Keratinocyte (primary cell): ENCODE results near the gene MTA2. TPM values are rescaled to one million over a fixed set of nuclear protein-coding genes. Genes with fewer than 3 reads are reported as not detected.

Experiments
- DNase-seq: peaks from one replicate; pipeline ENCODE4 v3.0.0-alpha.2; 2011; ENCODE audit warnings: low read depth, missing footprints, low spot score
- FAIRE-seq: peaks from 2 replicates; lab custom pipeline; 2011; peaks lifted over from hg19 to GRCh38; lab: Jason Lieb, UNC
- H2AFZ ChIP-seq: 2 replicates; pipeline ENCODE4 v1.6.0; 2012; ENCODE audit warnings: low read length, control low read depth, inconsistent platforms; ENCODE audit not compliant: control insufficient read depth
- H3K27ac ChIP-seq: 2 replicates; pipeline ENCODE4 v1.5.1; 2011; ENCODE audit warnings: low read length; ENCODE audit not compliant: control insufficient read depth, insufficient read depth
- H3K27me3 ChIP-seq: 3 replicates; pipeline ENCODE4 v1.6.0; 2011; ENCODE audit warnings: low read length; ENCODE audit not compliant: control insufficient read depth, insufficient read depth; ENCODE audit errors: extremely low read depth
- H3K36me3 ChIP-seq, 2 experiments: 2 replicates in 1 of 2; 3 replicates in 1 of 2; pipeline ENCODE4 v1.5.1; 2011; ENCODE audit warnings: low read length in 2 of 2, mild to moderate bottlenecking in 1 of 2; ENCODE audit not compliant: control insufficient read depth in 2 of 2, insufficient read depth in 2 of 2; ENCODE audit errors: extremely low read depth in 1 of 2
- H3K4me1 ChIP-seq: 3 replicates; pipeline ENCODE4 v1.5.1; 2011; ENCODE audit warnings: low read length; ENCODE audit not compliant: control insufficient read depth, insufficient read depth; ENCODE audit errors: extremely low read depth
- H3K4me2 ChIP-seq: 3 replicates; pipeline ENCODE4 v1.6.0; 2011; ENCODE audit warnings: low read depth, low read length; ENCODE audit not compliant: control insufficient read depth, insufficient read depth; ENCODE audit errors: extremely low read depth
- H3K4me3 ChIP-seq, 3 experiments: fragments of 200-600 bp in 1 of 3; sonication (generic) in 1 of 3; 2 replicates in 2 of 3; 3 replicates in 1 of 3; pipeline ENCODE4 v1.5.1; 2011 to 2016; ENCODE audit warnings: low read length in 3 of 3, mild to moderate bottlenecking in 3 of 3, control low read depth in 2 of 3, inconsistent platforms in 1 of 3, low read depth in 1 of 3, mixed read lengths in 1 of 3, mixed run types in 1 of 3, moderate library complexity in 1 of 3; ENCODE audit not compliant: control insufficient read depth in 2 of 3, insufficient read depth in 2 of 3; ENCODE audit errors: extremely low read depth in 1 of 3
- H3K79me2 ChIP-seq: 2 replicates; pipeline ENCODE4 v1.6.0; 2012; ENCODE audit warnings: low read length; ENCODE audit not compliant: control insufficient read depth, insufficient read depth
- H3K9ac ChIP-seq: 3 replicates; pipeline ENCODE4 v1.6.0; 2011; ENCODE audit warnings: low read length; ENCODE audit not compliant: control insufficient read depth, insufficient read depth; ENCODE audit errors: extremely low read depth
- H3K9me1 ChIP-seq: 3 replicates; pipeline ENCODE4 v1.6.0; 2011; ENCODE audit warnings: low read length; ENCODE audit not compliant: control insufficient read depth, insufficient read depth; ENCODE audit errors: extremely low read depth
- H3K9me3 ChIP-seq: 2 replicates; pipeline ENCODE4 v1.5.1; 2012; ENCODE audit warnings: low read depth, low read length; ENCODE audit not compliant: control insufficient read depth
- H4K20me1 ChIP-seq: 3 replicates; pipeline ENCODE4 v1.6.0; 2011; ENCODE audit warnings: low read length; ENCODE audit not compliant: control insufficient read depth, insufficient read depth; ENCODE audit errors: extremely low read depth
- EZH2 ChIP-seq: IDR thresholded peaks from one replicate; pipeline ENCODE4 v1.6.1; 2012; ENCODE audit warnings: inconsistent platforms, mild to moderate bottlenecking, low read length, moderate library complexity
- dilution Hi-C: fragments of 300-500 bp; cut with MboI; formaldehyde crosslinking; loops from one replicate; pipeline ENCODE4 v1.7.0; 2020; ENCODE audit warnings: low sequenced_read_pairs; ENCODE audit not compliant: extremely low pct_ligation_motif_present
- polyA plus RNA-seq, 5 experiments: library from polyadenylated mRNA; depleted of rRNA in 3 of 5; stranded (reverse) in 3 of 5; stranded (forward) in 1 of 5; unstranded in 1 of 5; fragments of >200 nt; gene quantifications; 1 replicate in 1 of 5; 2 replicates in 3 of 5; 3 replicates in 1 of 5; pipeline versions ENCODE4 v1.2.1 to v1.2.3, GENCODE V29; 2011 to 2012; ENCODE audit warnings: missing spikeins in 2 of 5, low read depth in 1 of 5, low replicate concordance in 1 of 5
- TF ChIP-seq, protein P1 (sequence below), 3 experiments: IDR thresholded peaks in 1 of 3; conservative IDR thresholded peaks in 1 of 3; optimal IDR thresholded peaks in 1 of 3; 2 replicates in 2 of 3; 3 replicates in 1 of 3; pipeline versions ENCODE3 to v1.5.1; 2011; ENCODE audit warnings: low read length in 3 of 3, mild to moderate bottlenecking in 3 of 3, moderate library complexity in 2 of 3, control low read depth in 1 of 3, inconsistent platforms in 1 of 3; ENCODE audit not compliant: insufficient read depth in 2 of 3; ENCODE audit errors: extremely low read depth in 1 of 3

The MTA2 gene
- polyA plus RNA-seq, 1 donor (not counting 4 experiments of a cell fraction or from before 2014, with no cell fraction given) = 39.7 TPM

DNA sequence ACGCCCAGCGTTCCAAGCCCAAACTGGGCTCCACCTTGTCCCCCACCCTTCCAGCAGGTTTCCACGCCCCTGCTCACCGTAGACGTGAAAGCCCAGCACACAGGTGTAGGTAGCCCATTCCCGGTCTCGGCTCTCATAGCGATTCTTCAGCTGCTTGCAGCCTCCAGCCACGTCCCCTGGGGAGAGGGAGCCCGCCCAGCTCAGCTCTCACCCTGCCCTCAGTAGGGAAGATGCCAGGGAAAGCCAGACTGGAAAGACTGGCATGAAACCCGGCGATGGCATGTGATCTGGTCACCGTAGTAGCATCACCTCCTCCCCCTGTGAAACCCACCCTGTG, 1.4 kb upstream of the MTA2 start:
- Histone ChIP-seq H4K20me1 (no peaks in the 10 kb centered on the region), H3K9me1 (no peaks in the 10 kb centered on the region), H3K4me2 (peak overlapping the region; percentile 80), H3K9ac (peak overlapping the region; percentile 70), H3K9me3 (no peaks in the 10 kb centered on the region), H3K4me3 (peak overlapping the region in 2 of 3 experiments; percentile 38 to 86), H3K4me1 (peaks cover 14% of the 10 kb centered on the region), H3K27me3 (no peaks in the 10 kb centered on the region), H3K36me3 (peaks cover 13 to 18% of the 10 kb centered on the region in 2 experiments), H3K27ac (no peak overlapping the region), H3K79me2 (peaks cover 30% of the 10 kb centered on the region), H2AFZ (no peak overlapping the region)
- FAIRE-seq (no peak), DNase-seq (no peak)
- TF ChIP-seq, protein P1, sequence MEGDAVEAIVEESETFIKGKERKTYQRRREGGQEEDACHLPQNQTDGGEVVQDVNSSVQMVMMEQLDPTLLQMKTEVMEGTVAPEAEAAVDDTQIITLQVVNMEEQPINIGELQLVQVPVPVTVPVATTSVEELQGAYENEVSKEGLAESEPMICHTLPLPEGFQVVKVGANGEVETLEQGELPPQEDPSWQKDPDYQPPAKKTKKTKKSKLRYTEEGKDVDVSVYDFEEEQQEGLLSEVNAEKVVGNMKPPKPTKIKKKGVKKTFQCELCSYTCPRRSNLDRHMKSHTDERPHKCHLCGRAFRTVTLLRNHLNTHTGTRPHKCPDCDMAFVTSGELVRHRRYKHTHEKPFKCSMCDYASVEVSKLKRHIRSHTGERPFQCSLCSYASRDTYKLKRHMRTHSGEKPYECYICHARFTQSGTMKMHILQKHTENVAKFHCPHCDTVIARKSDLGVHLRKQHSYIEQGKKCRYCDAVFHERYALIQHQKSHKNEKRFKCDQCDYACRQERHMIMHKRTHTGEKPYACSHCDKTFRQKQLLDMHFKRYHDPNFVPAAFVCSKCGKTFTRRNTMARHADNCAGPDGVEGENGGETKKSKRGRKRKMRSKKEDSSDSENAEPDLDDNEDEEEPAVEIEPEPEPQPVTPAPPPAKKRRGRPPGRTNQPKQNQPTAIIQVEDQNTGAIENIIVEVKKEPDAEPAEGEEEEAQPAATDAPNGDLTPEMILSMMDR (optimal IDR thresholded peaks at IDR 0.05 in 1 of 3, IDR thresholded peaks at IDR 0.05 in 1 of 3, conservative IDR thresholded peaks at IDR 0.05 in 1 of 3; ENCODE audit: extremely low read depth in 1 of 3, insufficient read depth in 2 of 3, low read length in 3 of 3) = no peak
- no peak for TF ChIP-seq EZH2
- dilution Hi-C loops = no loop called here

DNA sequence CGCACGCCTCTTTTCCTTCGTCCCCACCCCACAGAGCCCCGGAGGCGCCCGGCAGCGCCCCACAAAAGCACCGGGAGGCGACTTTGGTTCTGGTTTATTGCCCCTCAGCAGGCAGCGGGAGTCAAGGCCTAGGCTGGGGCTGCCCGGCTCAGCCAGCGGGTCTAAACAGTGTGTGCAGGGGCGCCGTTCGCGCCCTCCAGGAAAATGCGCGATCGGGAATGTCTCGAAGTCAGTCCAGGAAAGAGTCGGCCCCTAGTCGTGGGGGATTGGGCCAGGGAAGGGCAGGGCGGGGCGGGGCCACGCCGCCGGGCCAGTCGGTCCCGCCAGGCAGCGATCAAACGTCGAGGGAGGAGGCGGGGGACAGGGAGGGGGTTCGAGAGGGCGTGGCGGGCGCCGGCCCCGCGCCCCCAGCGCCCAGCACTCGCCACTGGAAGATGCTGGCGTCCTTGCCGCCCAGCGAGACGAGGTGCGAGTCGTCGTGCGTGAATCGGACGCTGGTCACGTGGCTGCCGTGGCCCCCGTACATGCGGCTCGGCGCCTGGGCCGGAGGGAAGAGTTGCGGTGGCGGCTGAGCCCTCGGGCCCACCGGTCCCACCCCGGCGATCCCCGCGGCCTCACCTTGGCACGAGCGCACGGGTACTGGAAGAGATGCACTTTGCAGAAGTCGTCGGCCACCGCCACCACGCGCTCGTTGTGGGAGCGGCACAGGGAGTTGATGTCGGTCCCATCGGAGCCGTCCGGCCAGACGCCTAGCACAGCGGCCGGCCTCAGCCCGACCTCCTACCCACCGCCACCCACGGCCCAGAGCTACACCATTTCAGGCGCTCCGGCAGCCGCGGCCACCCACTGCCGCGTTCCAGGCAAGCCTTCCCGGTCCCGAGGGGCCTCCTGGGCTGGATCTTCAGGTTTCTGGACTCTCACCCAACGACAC, 741 bp upstream of the MTA2 start:
- H3K4me1 ChIP-seq = peaks cover 14% of the 10 kb centered on the region
- TF ChIP-seq EZH2 = no peak
- TF ChIP-seq, protein P1 (optimal IDR thresholded peaks at IDR 0.05 in 1 of 3, IDR thresholded peaks at IDR 0.05 in 1 of 3, conservative IDR thresholded peaks at IDR 0.05 in 1 of 3; ENCODE audit: extremely low read depth in 1 of 3, insufficient read depth in 2 of 3, low read length in 3 of 3) = peak in 2 of 3 experiments; percentile 18 to 39
- H4K20me1 ChIP-seq = no peaks in the 10 kb centered on the region
- H3K27me3 ChIP-seq = no peaks in the 10 kb centered on the region
- peak overlapping the region; percentile 70 for H3K9ac ChIP-seq
- H2AFZ ChIP-seq = peak overlapping the region; percentile 42
- H3K36me3 ChIP-seq = peaks cover 19 to 24% of the 10 kb centered on the region in 2 experiments
- no peaks in the 10 kb centered on the region for H3K9me1 ChIP-seq
- no peak for DNase-seq
- no peak for FAIRE-seq
- H3K4me2 ChIP-seq = peak overlapping the region; percentile 80
- peak overlapping the region; percentile 68 for H3K27ac ChIP-seq
- peak overlapping the region; percentile 61 to 86 (median 75) for H3K4me3 ChIP-seq
- dilution Hi-C loops = no loop called here
- peaks cover 36% of the 10 kb centered on the region for H3K79me2 ChIP-seq
- H3K9me3 ChIP-seq = no peaks in the 10 kb centered on the region
